Measurements from ENCODE around the gene IL22RA1. TPM values are rescaled to one million over a fixed set of nuclear protein-coding genes. Genes with fewer than 3 reads are reported as not detected.

IL22RA1 gene
- total and polyA plus RNA-seq, 10 of the 15 experiments (the other 5 are each of a cell fraction or from before 2014, with no cell fraction given) = not detected

DNA sequence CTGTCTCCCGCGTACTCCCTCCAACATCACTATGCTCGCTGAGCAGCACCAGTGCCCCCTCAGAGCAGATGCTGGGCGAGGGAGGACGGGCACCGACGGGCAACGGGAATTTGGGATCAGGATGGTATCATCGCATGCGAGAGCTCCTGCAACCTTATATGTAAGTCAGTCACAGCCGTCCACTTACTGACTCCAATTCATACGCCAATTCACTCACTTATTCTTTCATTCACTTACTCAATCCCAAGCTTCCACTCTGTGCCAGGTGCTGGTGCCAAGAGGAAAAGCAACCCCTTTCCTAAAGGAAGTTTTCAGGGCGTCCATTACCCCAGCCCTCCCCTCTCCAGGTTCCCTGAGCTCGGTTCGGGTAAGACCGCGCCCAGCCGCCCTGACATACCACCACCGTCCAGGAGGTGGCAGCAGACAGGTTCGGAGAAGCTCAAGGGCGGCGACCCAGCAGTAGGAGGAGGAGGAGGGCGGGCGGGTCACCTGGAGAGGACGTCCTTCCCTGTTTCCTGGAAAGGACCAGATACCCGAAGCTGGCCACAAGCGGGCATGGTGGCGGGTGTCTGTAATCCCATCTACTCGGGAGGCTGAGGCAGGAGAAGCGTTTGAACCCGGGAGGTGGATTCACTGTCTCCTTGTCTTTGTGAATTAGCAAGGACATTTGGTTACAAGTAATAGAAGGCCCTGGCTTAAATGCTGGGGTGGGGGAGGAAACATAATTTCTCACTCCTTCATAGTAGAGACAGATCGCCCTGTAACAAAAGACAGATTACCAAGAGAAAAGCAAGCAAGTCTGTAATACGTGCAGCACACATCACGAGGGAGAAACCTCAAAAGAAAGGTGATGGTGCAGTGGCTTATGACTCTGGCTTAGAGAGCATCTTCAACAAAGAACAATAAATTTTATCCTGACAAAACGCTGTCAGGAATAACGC, 7.6 kb upstream of the IL22RA1 start:
- Histone ChIP-seq H3K27ac (ENCODE audit: control insufficient read depth, insufficient read depth) (no peak overlapping the region), H3K4me3 (no peak overlapping the region), H3K36me3 (ENCODE audit: control insufficient read depth in 2 of 2, insufficient read depth in 2 of 2, low read length in 1 of 2) (no peaks in the 10 kb centered on the region), H3K27me3 (replicated peaks in 1 of 2; ENCODE audit: control insufficient read depth in 2 of 2, insufficient read depth in 2 of 2, low read length in 1 of 2) (peaks cover 3 to 4% of the 10 kb centered on the region in 2 experiments; a peak in 3 of 4 replicates), H3K4me1 (ENCODE audit: control insufficient read depth, insufficient read depth, low read length) (peaks cover 11% of the 10 kb centered on the region), H3K4me2 (ENCODE audit: control insufficient read depth, insufficient read depth) (peak overlapping the region; percentile 62), H3K9ac (ENCODE audit: control insufficient read depth, insufficient read depth, low read length) (no peak overlapping the region), H3K79me2 (ENCODE audit: control insufficient read depth, insufficient read depth, low read length) (no peaks in the 10 kb centered on the region), H3K9me3 (replicated peaks; ENCODE audit: control insufficient read depth, insufficient read depth, low read length) (no peaks in the 10 kb centered on the region), H4K20me1 (ENCODE audit: control insufficient read depth, insufficient read depth) (no peaks in the 10 kb centered on the region; the same call in 1 of the 2 replicates), H2AFZ (ENCODE audit: control insufficient read depth, low read depth, low read length) (peak overlapping the region; percentile 48)
- DNase-seq (ENCODE audit: low read depth, low spot score) (peak; percentile 24), ATAC-seq (peak; percentile 98), FAIRE-seq (peak; percentile 92)
- CTCF ChIA-PET = interaction anchor here (0.5 to 10.4 kb wide), 47 partner anchors 8 to 1747 kb away, joined by 3 to 134 read pairs (median 4); partner anchors contain the start of genes IFNLR1 and NIPAL3
- SMC1A ChIA-PET (ENCODE audit: uncharacterized antibody, unreplicated experiment) = interaction anchor here (0.8 to 9.5 kb wide), 12 partner anchors 8 to 376 kb away, joined by 3 to 104 read pairs (median 6); no protein-coding TSS in a partner anchor
- POLR2A ChIA-PET = interaction anchor here (0.6 to 1.6 kb wide), 3 partner anchors 51 to 241 kb away, joined by 3 read pairs; no protein-coding TSS in a partner anchor
- in situ Hi-C loops (cut with MboI) = no loop called here
- RAD21 ChIA-PET (ENCODE audit: unreplicated experiment) = interaction anchor here (0.6 to 4.9 kb wide), 13 partner anchors 32 to 437 kb away, joined by 3 to 80 read pairs (median 3); no protein-coding TSS in a partner anchor
- intact Hi-C loops (cut with micrococcal nuclease; ENCODE audit: unreplicated experiment) = loop anchor here (1.0 to 5.0 kb wide), 3 partner anchors 48 to 242 kb away; no protein-coding TSS in a partner anchor
- peak; percentile 91 for TF ChIP-seq RAD21 (IDR thresholded peaks at IDR 0.05; ENCODE audit: insufficient read depth, low read depth, low read length)
- peak; percentile 44; the same call in 1 of the 2 replicates for TF ChIP-seq RB1 (IDR thresholded peaks at IDR 0.05; ENCODE audit: borderline replicate concordance)
- TF ChIP-seq SRF (IDR thresholded peaks at IDR 0.05; ENCODE audit: low read depth in 2 of 2, low read length in 2 of 2) = no peak
- TF ChIP-seq TAF1 (IDR thresholded peaks at IDR 0.05; ENCODE audit: borderline replicate concordance, low read depth, low read length) = no peak
- TF ChIP-seq IRF4 (IDR thresholded peaks at IDR 0.05; ENCODE audit: low read depth, low read length) = no peak
- TF ChIP-seq SMC3 (IDR thresholded peaks at IDR 0.05; ENCODE audit: borderline replicate concordance, low read length) = peak; percentile 60; the same call in 1 of the 2 replicates
- TF ChIP-seq TCF3 (IDR thresholded peaks at IDR 0.05; ENCODE audit: borderline replicate concordance, insufficient read depth, low read depth, low read length) = no peak
- TF ChIP-seq KAT2A (conservative IDR thresholded peaks at IDR 0.05; ENCODE audit: control insufficient read depth, low read depth, low read length) = no peak
- no peak for TF ChIP-seq BCL11A (IDR thresholded peaks at IDR 0.05; ENCODE audit: low read depth, low read length)
- TF ChIP-seq, protein P1, sequence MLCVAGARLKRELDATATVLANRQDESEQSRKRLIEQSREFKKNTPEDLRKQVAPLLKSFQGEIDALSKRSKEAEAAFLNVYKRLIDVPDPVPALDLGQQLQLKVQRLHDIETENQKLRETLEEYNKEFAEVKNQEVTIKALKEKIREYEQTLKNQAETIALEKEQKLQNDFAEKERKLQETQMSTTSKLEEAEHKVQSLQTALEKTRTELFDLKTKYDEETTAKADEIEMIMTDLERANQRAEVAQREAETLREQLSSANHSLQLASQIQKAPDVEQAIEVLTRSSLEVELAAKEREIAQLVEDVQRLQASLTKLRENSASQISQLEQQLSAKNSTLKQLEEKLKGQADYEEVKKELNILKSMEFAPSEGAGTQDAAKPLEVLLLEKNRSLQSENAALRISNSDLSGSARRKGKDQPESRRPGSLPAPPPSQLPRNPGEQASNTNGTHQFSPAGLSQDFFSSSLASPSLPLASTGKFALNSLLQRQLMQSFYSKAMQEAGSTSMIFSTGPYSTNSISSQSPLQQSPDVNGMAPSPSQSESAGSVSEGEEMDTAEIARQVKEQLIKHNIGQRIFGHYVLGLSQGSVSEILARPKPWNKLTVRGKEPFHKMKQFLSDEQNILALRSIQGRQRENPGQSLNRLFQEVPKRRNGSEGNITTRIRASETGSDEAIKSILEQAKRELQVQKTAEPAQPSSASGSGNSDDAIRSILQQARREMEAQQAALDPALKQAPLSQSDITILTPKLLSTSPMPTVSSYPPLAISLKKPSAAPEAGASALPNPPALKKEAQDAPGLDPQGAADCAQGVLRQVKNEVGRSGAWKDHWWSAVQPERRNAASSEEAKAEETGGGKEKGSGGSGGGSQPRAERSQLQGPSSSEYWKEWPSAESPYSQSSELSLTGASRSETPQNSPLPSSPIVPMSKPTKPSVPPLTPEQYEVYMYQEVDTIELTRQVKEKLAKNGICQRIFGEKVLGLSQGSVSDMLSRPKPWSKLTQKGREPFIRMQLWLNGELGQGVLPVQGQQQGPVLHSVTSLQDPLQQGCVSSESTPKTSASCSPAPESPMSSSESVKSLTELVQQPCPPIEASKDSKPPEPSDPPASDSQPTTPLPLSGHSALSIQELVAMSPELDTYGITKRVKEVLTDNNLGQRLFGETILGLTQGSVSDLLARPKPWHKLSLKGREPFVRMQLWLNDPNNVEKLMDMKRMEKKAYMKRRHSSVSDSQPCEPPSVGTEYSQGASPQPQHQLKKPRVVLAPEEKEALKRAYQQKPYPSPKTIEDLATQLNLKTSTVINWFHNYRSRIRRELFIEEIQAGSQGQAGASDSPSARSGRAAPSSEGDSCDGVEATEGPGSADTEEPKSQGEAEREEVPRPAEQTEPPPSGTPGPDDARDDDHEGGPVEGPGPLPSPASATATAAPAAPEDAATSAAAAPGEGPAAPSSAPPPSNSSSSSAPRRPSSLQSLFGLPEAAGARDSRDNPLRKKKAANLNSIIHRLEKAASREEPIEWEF (IDR thresholded peaks at IDR 0.05; ENCODE audit: insufficient replicate concordance, low read depth, low read length) = no peak
- no peak for TF ChIP-seq TBL1XR1 (IDR thresholded peaks at IDR 0.05; ENCODE audit: low read depth, low read length)
- TF ChIP-seq IKZF2 (IDR thresholded peaks at IDR 0.05) = no peak
- TF ChIP-seq SUZ12 (IDR thresholded peaks at IDR 0.05; ENCODE audit: unreplicated experiment) = no peak
- TF ChIP-seq, protein P2, sequence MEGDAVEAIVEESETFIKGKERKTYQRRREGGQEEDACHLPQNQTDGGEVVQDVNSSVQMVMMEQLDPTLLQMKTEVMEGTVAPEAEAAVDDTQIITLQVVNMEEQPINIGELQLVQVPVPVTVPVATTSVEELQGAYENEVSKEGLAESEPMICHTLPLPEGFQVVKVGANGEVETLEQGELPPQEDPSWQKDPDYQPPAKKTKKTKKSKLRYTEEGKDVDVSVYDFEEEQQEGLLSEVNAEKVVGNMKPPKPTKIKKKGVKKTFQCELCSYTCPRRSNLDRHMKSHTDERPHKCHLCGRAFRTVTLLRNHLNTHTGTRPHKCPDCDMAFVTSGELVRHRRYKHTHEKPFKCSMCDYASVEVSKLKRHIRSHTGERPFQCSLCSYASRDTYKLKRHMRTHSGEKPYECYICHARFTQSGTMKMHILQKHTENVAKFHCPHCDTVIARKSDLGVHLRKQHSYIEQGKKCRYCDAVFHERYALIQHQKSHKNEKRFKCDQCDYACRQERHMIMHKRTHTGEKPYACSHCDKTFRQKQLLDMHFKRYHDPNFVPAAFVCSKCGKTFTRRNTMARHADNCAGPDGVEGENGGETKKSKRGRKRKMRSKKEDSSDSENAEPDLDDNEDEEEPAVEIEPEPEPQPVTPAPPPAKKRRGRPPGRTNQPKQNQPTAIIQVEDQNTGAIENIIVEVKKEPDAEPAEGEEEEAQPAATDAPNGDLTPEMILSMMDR (IDR thresholded peaks at IDR 0.05 in 2 of 3, conservative IDR thresholded peaks at IDR 0.05 in 1 of 3; ENCODE audit: control insufficient read depth in 2 of 3, extremely low read depth in 1 of 3, insufficient read depth in 1 of 3, low read depth in 3 of 3, low read length in 3 of 3) = peak; percentile 76 to 93 (median 87)
- 0 out of 2 replicates have a peak, but pooled peaks have one; percentile 27 for TF ChIP-seq EED (IDR thresholded peaks at IDR 0.05; ENCODE audit: low read depth)
- WGBS (ENCODE audit: insufficient coverage, insufficient replicate concordance, low lambda C conversion rate, missing lambda C conversion rate) = 10% methylated on average over 31 of the region's 36 CpGs
- BruUV-seq (replicated peaks) = no TSS peak
